GM21825 (cell line): ENCODE measurements around the gene NKAIN2.

ENCODE experiments used
- ATAC-seq: cut with Tn5 transposase; IDR thresholded peaks from one replicate; pipeline ENCODE4 v1.9.1; 2021; ENCODE audit warnings: mild to moderate bottlenecking, moderate library complexity; ENCODE audit not compliant: unreplicated experiment

The NKAIN2 gene

GRCh38 chr6:124073820-124074587, 270.3 kb downstream of the NKAIN2 start:
- ATAC-seq, result no peak

- no peak for ATAC-seq
Observed at GRCh38 chr6:124074606-124075005, 270.9 kb downstream of the NKAIN2 start.

- no peak for ATAC-seq
Observed at GRCh38 chr6:124076336-124077048, 272.8 kb downstream of the NKAIN2 start.

- ATAC-seq, result no peak
Observed at GRCh38 chr6:124078169-124078568, 274.5 kb downstream of the NKAIN2 start.

GRCh38 chr6:124080483-124080882, 276.8 kb downstream of the NKAIN2 start:
- no peak for ATAC-seq

GRCh38 chr6:124090491-124090890, 286.8 kb downstream of the NKAIN2 start:
- ATAC-seq, result no peak

GRCh38 chr6:124099520-124099919, 295.9 kb downstream of the NKAIN2 start:
- no peak for ATAC-seq

GRCh38 chr6:124110514-124110913, 306.8 kb downstream of the NKAIN2 start:
- ATAC-seq, result no peak

GRCh38 chr6:124119596-124119995, 315.9 kb downstream of the NKAIN2 start:
- no peak for ATAC-seq

- ATAC-seq, result no peak
Observed at GRCh38 chr6:124123617-124124209, 320.0 kb downstream of the NKAIN2 start.

- ATAC-seq, result no peak
Observed at GRCh38 chr6:124131259-124131658, 327.6 kb downstream of the NKAIN2 start.

- ATAC-seq, result no peak
Observed at GRCh38 chr6:124131779-124132178, 328.1 kb downstream of the NKAIN2 start.

GRCh38 chr6:124132256-124132655, 328.6 kb downstream of the NKAIN2 start:
- no peak for ATAC-seq

GRCh38 chr6:124142852-124143251, 339.2 kb downstream of the NKAIN2 start:
- ATAC-seq, result no peak

- no peak for ATAC-seq
Observed at GRCh38 chr6:124143435-124143834, 339.8 kb downstream of the NKAIN2 start.

- ATAC-seq, result no peak
Observed at GRCh38 chr6:124147621-124148020, 344.0 kb downstream of the NKAIN2 start.

GRCh38 chr6:124148236-124148957, 344.7 kb downstream of the NKAIN2 start:
- ATAC-seq, result no peak

- ATAC-seq, result no peak
Observed at GRCh38 chr6:124149646-124150045, 346.0 kb downstream of the NKAIN2 start.

- no peak for ATAC-seq
Observed at GRCh38 chr6:124158024-124158423, 354.4 kb downstream of the NKAIN2 start.

- ATAC-seq, result no peak
Observed at GRCh38 chr6:124163676-124164075, 360.0 kb downstream of the NKAIN2 start.

- no peak for ATAC-seq
Observed at GRCh38 chr6:124164343-124164742, 360.7 kb downstream of the NKAIN2 start.
